B cell (primary cell): ENCODE results near the gene POLE. TPM values are rescaled to one million over a fixed set of nuclear protein-coding genes. Genes with fewer than 3 reads are reported as not detected.
A peak's percentile ranks its signal among the peaks of the same experiment; 100 is the strongest.

Experiments used
- ATAC-seq: fragments of 200-7000 bp; cut with Tn5 transposase; one replicate; pipeline ENCODE4 v1.10.0; 2021; ENCODE audit warnings: low read depth, mild to moderate bottlenecking, moderate number of reproducible peaks, moderate library complexity
- CTCF ChIA-PET: fragments of 350-600 bp; sonication (Branson Sonifier 250); formaldehyde crosslinking; loops from one replicate; lab custom pipeline; 2021; ENCODE audit warnings: antibody characterized with exemption, inconsistent platforms; lab: Charles Lee
- POLR2A ChIA-PET: fragments of 350-600 bp; sonication (Branson Sonifier 250); formaldehyde crosslinking; loops from one replicate; lab custom pipeline; 2021; ENCODE audit warnings: antibody characterized with exemption; lab: Charles Lee
- DNase-seq: peaks from one replicate; pipeline ENCODE4 v3.0.0; 2013
- H2AFZ ChIP-seq: 2 replicates; pipeline ENCODE4 v1.6.1; 2012; ENCODE audit warnings: mild to moderate bottlenecking, low read depth, low read length; ENCODE audit not compliant: insufficient read depth, poor library complexity, severe bottlenecking
- H3K27ac ChIP-seq, 2 donors: 1 replicate in 1 of 2; 2 replicates in 1 of 2; pipeline ENCODE4 v1.5.1; 2012 to 2013; ENCODE audit warnings: low read length in 2 of 2, mild to moderate bottlenecking in 2 of 2, moderate library complexity in 1 of 2
- H3K27me3 ChIP-seq, 4 experiments: fragments of 200-600 bp in 1 of 4; sonication (generic) in 1 of 4; replicated peaks in 1 of 4; 1 replicate in 2 of 4; 2 replicates in 2 of 4; pipeline versions ENCODE4 v1.6.1 to v1.7.0; 2013 to 2016; ENCODE audit warnings: low read length in 3 of 4, mild to moderate bottlenecking in 2 of 4, mixed read lengths in 1 of 4, moderate library complexity in 1 of 4; ENCODE audit not compliant: insufficient read depth in 4 of 4, control insufficient read depth in 3 of 4; ENCODE audit errors: control extremely low read depth in 1 of 4
- H3K36me3 ChIP-seq, 2 experiments: replicated peaks in 1 of 2; 1 replicate in 1 of 2; 2 replicates in 1 of 2; pipeline versions ENCODE4 v1.6.1 to v1.7.1; 2013; ENCODE audit warnings: low read length in 1 of 2; ENCODE audit not compliant: insufficient read depth in 2 of 2, control insufficient read depth in 1 of 2; ENCODE audit errors: control extremely low read depth in 1 of 2, extremely low read depth in 1 of 2
- H3K4me1 ChIP-seq, 2 donors: fragments of 200-600 bp in 1 of 2; sonication (generic) in 1 of 2; 1 replicate in 1 of 2; 2 replicates in 1 of 2; pipeline versions ENCODE4 v1.5.1 to v1.6.1; 2013 to 2017; ENCODE audit warnings: low read length in 2 of 2; ENCODE audit not compliant: control insufficient read depth in 2 of 2, insufficient read depth in 2 of 2
- H3K4me2 ChIP-seq: replicated peaks from 2 replicates; pipeline ENCODE3; 2012; ENCODE audit warnings: mild to moderate bottlenecking, low read depth, low read length; ENCODE audit not compliant: poor library complexity, severe bottlenecking
- H3K4me3 ChIP-seq, 5 experiments: fragments of 200-600 bp in 1 of 5; sonication (generic) in 1 of 5; 1 replicate in 3 of 5; 2 replicates in 2 of 5; pipeline versions ENCODE4 v1.5.1 to v1.7.0; 2011 to 2016; ENCODE audit warnings: low read length in 4 of 5, mild to moderate bottlenecking in 4 of 5, low read depth in 2 of 5, control low read depth in 1 of 5, moderate library complexity in 1 of 5; ENCODE audit not compliant: insufficient read depth in 1 of 5; ENCODE audit errors: control extremely low read depth in 1 of 5, extremely low read depth in 1 of 5
- H3K79me2 ChIP-seq: fragments of 200-600 bp; sonication (generic); one replicate; pipeline ENCODE4 v1.6.0; 2016; ENCODE audit warnings: low read length; ENCODE audit not compliant: control insufficient read depth, insufficient read depth
- H3K9ac ChIP-seq: fragments of 200-600 bp; sonication (generic); 2 replicates; pipeline ENCODE4 v1.6.1; 2017; ENCODE audit warnings: mild to moderate bottlenecking, low read length, moderate library complexity
- H3K9me3 ChIP-seq, 3 donors: one replicate each; pipeline versions ENCODE4 v1.6.1 to v1.7.1; 2013; ENCODE audit warnings: low read length in 2 of 3; ENCODE audit not compliant: control insufficient read depth in 2 of 3, insufficient read depth in 1 of 3; ENCODE audit errors: control extremely low read depth in 1 of 3
- H4K20me1 ChIP-seq: 2 replicates; pipeline ENCODE4 v1.6.0; 2012; ENCODE audit warnings: mild to moderate bottlenecking, low read length; ENCODE audit not compliant: insufficient read depth, control insufficient read depth, poor library complexity, severe bottlenecking
- H3K27ac Mint-ChIP-seq: one replicate; pipeline ENCODE4 v1.8.0; 2021; ENCODE audit warnings: mixed read lengths
- H3K27me3 Mint-ChIP-seq: one replicate; pipeline ENCODE4 v1.8.0; 2021; ENCODE audit warnings: mixed read lengths
- H3K4me1 Mint-ChIP-seq: one replicate; pipeline ENCODE4 v1.8.0; 2021; ENCODE audit warnings: mixed read lengths
- H3K4me3 Mint-ChIP-seq: one replicate; pipeline ENCODE4 v1.8.0; 2021; ENCODE audit warnings: mixed read lengths
- H3K9me3 Mint-ChIP-seq: one replicate; pipeline ENCODE4 v1.8.0; 2022; ENCODE audit warnings: mixed read lengths; ENCODE audit not compliant: insufficient read depth
- CTCF ChIP-seq: fragments of 200-600 bp; IDR thresholded peaks from one replicate; pipeline ENCODE4 v1.8.0; 2022; ENCODE audit warnings: antibody characterized with exemption, mild to moderate bottlenecking
- EZH2 ChIP-seq: IDR thresholded peaks from 2 replicates; pipeline ENCODE4 v1.6.1; 2012; ENCODE audit warnings: borderline replicate concordance, low read depth, mild to moderate bottlenecking, moderate library complexity, low read length; ENCODE audit not compliant: insufficient read depth, poor library complexity, severe bottlenecking
- WGBS: methylation state at CpG from one replicate; pipeline ENCODE4 v1.1.5; 2013; ENCODE audit warnings: missing lambda C conversion rate; ENCODE audit not compliant: insufficient coverage; 5-methylcytosine and 5-hydroxymethylcytosine counted together
- intact Hi-C: fragments of 100-400 bp; cut with micrococcal nuclease; formaldehyde crosslinking; loops from one replicate; pipeline ENCODE4 v1.10.0; 2022
- polyA plus RNA-seq: library from polyadenylated mRNA; depleted of rRNA; stranded (reverse); fragments of >200 nt; gene quantifications from 2 replicates; pipeline ENCODE4 v1.2.3, GENCODE V29; 2012
- total RNA-seq, 2 donors: library from RNA; stranded (reverse); fragments of 120-200 nt in 1 of 2; gene quantifications; 1 replicate in 1 of 2; 2 replicates in 1 of 2; pipeline versions ENCODE4 v1.2.3 to v1.2.4, GENCODE V29; 2013 to 2022

Gene POLE
- total and polyA plus RNA-seq, 2 donors (not counting 1 experiment from before 2014, with no cell fraction given), result 32.0 to 62.0 TPM

GRCh38 chr12:132601171-132601883, 85.8 kb downstream of the POLE start:
- H3K36me3 ChIP-seq, result no peaks in the 10 kb centered on the region
- H3K4me3 ChIP-seq, result peak overlapping the region in 2 of 5 experiments; percentile 42 to 56
- intact Hi-C loops, result no loop called here
- H3K9me3 Mint-ChIP-seq, result no peaks in the 10 kb centered on the region
- CTCF ChIA-PET, result interaction anchor here (3.6 kb wide), 1 partner anchor 13 kb away, joined by 15 read pairs; no protein-coding TSS in a partner anchor
- no peak overlapping the region for H3K27ac ChIP-seq
- POLR2A ChIA-PET, result no interaction called here
- ATAC-seq (no peak), DNase-seq (no peak)
- H2AFZ ChIP-seq, result peak overlapping the region; percentile 75
- peaks cover 22 to 29% of the 10 kb centered on the region in 2 donors for H3K4me1 ChIP-seq
- peak overlapping the region; percentile 26 for H3K27ac Mint-ChIP-seq
- peak overlapping the region; percentile 84 for H3K4me3 Mint-ChIP-seq
- H3K27me3 Mint-ChIP-seq, result peaks cover 15% of the 10 kb centered on the region
- peaks cover 0 to 49% (median 11%) of the 10 kb centered on the region in 4 experiments for H3K27me3 ChIP-seq
- H3K9me3 ChIP-seq, result peaks cover 0 to 10% (median 0%) of the 10 kb centered on the region in 3 donors
- H4K20me1 ChIP-seq, result peaks cover 5% of the 10 kb centered on the region
- 84% methylated on average over 23 of the region's 31 CpGs for WGBS
- peak overlapping the region; percentile 85 for H3K4me2 ChIP-seq
- peak overlapping the region; percentile 61 for H3K9ac ChIP-seq
- peaks cover 26% of the 10 kb centered on the region for H3K4me1 Mint-ChIP-seq
- no peaks in the 10 kb centered on the region for H3K79me2 ChIP-seq
- TF ChIP-seq EZH2 (no peak), CTCF (no peak)
